Right lung (tissue), 10 donors: ENCODE results near the gene GPN3. TPM values are rescaled to one million over a fixed set of nuclear protein-coding genes. Genes with fewer than 3 reads are reported as not detected.
"Not testable (repeated sequence)": the region's sequence is repeated elsewhere in the genome, so short reads cannot be mapped to it uniquely, and the experiment has no call there.

Source experiments
- DNase-seq, 2 donors: peaks; one replicate each; pipeline ENCODE4 v3.0.0-alpha.2; 2013
- long read RNA-seq, 8 donors: transcript quantifications; one replicate each; lab custom pipeline, GENCODE V29; 2026
- polyA plus RNA-seq, 5 donors: library from polyadenylated mRNA; unstranded; fragments of 120-200 nt; gene quantifications; one replicate each; pipeline versions ENCODE4 v1.2.1 to v1.2.3, GENCODE V29; 2013; ENCODE audit warnings: inconsistent platforms in 1 of 5, low replicate concordance in 1 of 5; ENCODE audit not compliant: insufficient read length in 5 of 5, insufficient read depth in 1 of 5

GPN3 gene
- 10 to 100 TPM; 26.5 to 33.1 (median 28.4) TPM for polyA plus RNA-seq
- long read RNA-seq, donor 1, transcript GPN3-201 (8 exons, 1,468 nt), result major isoform, 10 of 11 reads
- long read RNA-seq, donor 1, partial matches to known transcripts, result 0 of 11 reads
- long read RNA-seq, donor 1, other reads (novel, unspliced or antisense), result 0 of 11 reads
- long read RNA-seq, donor 2, transcript GPN3-201 (8 exons, 1,468 nt), result major isoform, 7 of 8 reads
- long read RNA-seq, donor 2, partial matches to known transcripts, result 0 of 8 reads
- long read RNA-seq, donor 2, other reads (novel, unspliced or antisense), result 0 of 8 reads
- long read RNA-seq, donor 3, transcript GPN3-201 (8 exons, 1,468 nt), result major isoform, 14 of 14 reads
- long read RNA-seq, donor 3, partial matches to known transcripts, result 0 of 14 reads
- long read RNA-seq, donor 3, other reads (novel, unspliced or antisense), result 0 of 14 reads
- long read RNA-seq, donor 4, transcript GPN3-201 (8 exons, 1,468 nt), result major isoform, 11 of 23 reads
- long read RNA-seq, donor 4, partial matches to known transcripts, result 5 of 23 reads
- long read RNA-seq, donor 4, other reads (novel, unspliced or antisense), result 7 of 23 reads
- long read RNA-seq, donor 5, transcript GPN3-201 (8 exons, 1,468 nt), result major isoform, 18 of 18 reads
- long read RNA-seq, donor 5, partial matches to known transcripts, result 0 of 18 reads
- long read RNA-seq, donor 5, other reads (novel, unspliced or antisense), result 0 of 18 reads
- long read RNA-seq, donor 6, transcript GPN3-201 (8 exons, 1,468 nt), result major isoform, 20 of 22 reads
- long read RNA-seq, donor 6, partial matches to known transcripts, result 0 of 22 reads
- long read RNA-seq, donor 6, other reads (novel, unspliced or antisense), result 0 of 22 reads
- long read RNA-seq, donor 7, transcript GPN3-201 (8 exons, 1,468 nt), result major isoform, 14 of 31 reads
- long read RNA-seq, donor 7, partial matches to known transcripts, result 5 of 31 reads
- long read RNA-seq, donor 7, other reads (novel, unspliced or antisense), result 12 of 31 reads
- long read RNA-seq, donor 8, transcript GPN3-201 (8 exons, 1,468 nt), result major isoform, 5 of 15 reads
- long read RNA-seq, donor 8, partial matches to known transcripts, result 5 of 15 reads
- long read RNA-seq, donor 8, other reads (novel, unspliced or antisense), result 5 of 15 reads

GRCh38 chr12:110468214-110469048 is at the start of gene GPN3, which contains the start of gene FAM216A:
GPN3 (minus strand) TSS chr12:110468257; CDS start chr12:110468203, 54 bp downstream.
FAM216A (plus strand) TSS chr12:110468845; CDS start chr12:110468876, 31 bp downstream.
- DNase-seq, result peak; percentile 96 to 98

- DNase-seq, result no peak
These were observed 48.9 kb upstream of the GPN3 start for GRCh38 chr12:110516995-110517394.

- DNase-seq, result no peak
These were observed 46.3 kb upstream of the GPN3 start for GRCh38 chr12:110514363-110514762.

GRCh38 chr12:110513842-110514241 is 45.8 kb upstream of the GPN3 start:
- no peak for DNase-seq

GRCh38 chr12:110508071-110508586 is 40.1 kb upstream of the GPN3 start:
- DNase-seq, result no peak

GRCh38 chr12:110505332-110505731 is 37.3 kb upstream of the GPN3 start:
- no peak for DNase-seq

- DNase-seq, result no peak
These were observed 35.4 kb upstream of the GPN3 start for GRCh38 chr12:110503432-110503831.

- peak; percentile 96 for DNase-seq
These were observed 34.0 kb upstream of the GPN3 start, which contains the start of the genes RAD9B and VPS29 for GRCh38 chr12:110501752-110502738. RAD9B (plus strand) TSS chr12:110502331; CDS start chr12:110502338, 7 bp downstream. VPS29 (minus strand) TSS chr12:110502111; CDS start chr12:110502051, 60 bp downstream.

- peak in 1 of 2 donors; percentile 9 for DNase-seq
These were observed 33.3 kb upstream of the GPN3 start for GRCh38 chr12:110501399-110501751.

GRCh38 chr12:110498984-110499706 is 31.1 kb upstream of the GPN3 start:
- no peak for DNase-seq

GRCh38 chr12:110475426-110475825 is 7.4 kb upstream of the GPN3 start:
- DNase-seq, result no peak

- no peak for DNase-seq
These were observed 227 bp downstream of the GPN3 start for GRCh38 chr12:110467847-110468213.

GRCh38 chr12:110466791-110467190 is 1.3 kb downstream of the GPN3 start:
- DNase-seq, result no peak

GRCh38 chr12:110465765-110466164 is 2.3 kb downstream of the GPN3 start:
- DNase-seq, result not testable (repeated sequence)

GRCh38 chr12:110465024-110465423 is 3.0 kb downstream of the GPN3 start:
- DNase-seq, result no peak

- not testable (repeated sequence) for DNase-seq
These were observed 6.9 kb downstream of the GPN3 start for GRCh38 chr12:110461189-110461588.

- no peak for DNase-seq
These were observed 9.3 kb downstream of the GPN3 start for GRCh38 chr12:110458756-110459155.

GRCh38 chr12:110453569-110454296 is 14.3 kb downstream of the GPN3 start:
- DNase-seq, result no peak
